Keratinocyte (primary cell): ENCODE data around the gene DIDO1.

ENCODE experiments used
- EZH2 ChIP-seq: IDR thresholded peaks from one replicate; pipeline ENCODE4 v1.6.1; 2012; ENCODE audit warnings: inconsistent platforms, mild to moderate bottlenecking, low read length, moderate library complexity
- TF ChIP-seq, protein P1 (sequence below), 3 experiments: IDR thresholded peaks in 1 of 3; conservative IDR thresholded peaks in 1 of 3; optimal IDR thresholded peaks in 1 of 3; 2 replicates in 2 of 3; 3 replicates in 1 of 3; pipeline versions ENCODE3 to v1.5.1; 2011; ENCODE audit warnings: low read length in 3 of 3, mild to moderate bottlenecking in 3 of 3, moderate library complexity in 2 of 3, control low read depth in 1 of 3, inconsistent platforms in 1 of 3; ENCODE audit not compliant: insufficient read depth in 2 of 3; ENCODE audit errors: extremely low read depth in 1 of 3

DNA sequence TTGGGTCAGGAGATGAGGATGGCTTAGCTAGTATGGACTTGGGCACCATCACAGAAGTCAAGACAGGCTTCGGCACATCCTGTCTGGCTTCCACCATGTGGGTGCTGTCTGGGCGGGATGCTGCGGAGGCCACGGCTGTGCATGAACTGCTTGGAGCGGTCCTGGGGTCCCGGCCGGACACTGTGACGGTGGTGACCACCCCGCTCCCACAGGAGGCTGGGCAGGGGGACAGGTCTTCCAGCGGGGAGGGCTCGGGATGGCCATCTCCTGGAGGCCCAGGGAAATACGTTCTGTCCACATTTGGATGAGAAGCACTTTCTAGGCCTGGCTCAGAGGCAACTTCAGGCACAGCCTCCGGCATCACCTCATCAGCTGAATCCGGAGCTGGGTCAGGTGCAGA, 32.6 kb downstream of the DIDO1 start:
- TF ChIP-seq, protein P1, sequence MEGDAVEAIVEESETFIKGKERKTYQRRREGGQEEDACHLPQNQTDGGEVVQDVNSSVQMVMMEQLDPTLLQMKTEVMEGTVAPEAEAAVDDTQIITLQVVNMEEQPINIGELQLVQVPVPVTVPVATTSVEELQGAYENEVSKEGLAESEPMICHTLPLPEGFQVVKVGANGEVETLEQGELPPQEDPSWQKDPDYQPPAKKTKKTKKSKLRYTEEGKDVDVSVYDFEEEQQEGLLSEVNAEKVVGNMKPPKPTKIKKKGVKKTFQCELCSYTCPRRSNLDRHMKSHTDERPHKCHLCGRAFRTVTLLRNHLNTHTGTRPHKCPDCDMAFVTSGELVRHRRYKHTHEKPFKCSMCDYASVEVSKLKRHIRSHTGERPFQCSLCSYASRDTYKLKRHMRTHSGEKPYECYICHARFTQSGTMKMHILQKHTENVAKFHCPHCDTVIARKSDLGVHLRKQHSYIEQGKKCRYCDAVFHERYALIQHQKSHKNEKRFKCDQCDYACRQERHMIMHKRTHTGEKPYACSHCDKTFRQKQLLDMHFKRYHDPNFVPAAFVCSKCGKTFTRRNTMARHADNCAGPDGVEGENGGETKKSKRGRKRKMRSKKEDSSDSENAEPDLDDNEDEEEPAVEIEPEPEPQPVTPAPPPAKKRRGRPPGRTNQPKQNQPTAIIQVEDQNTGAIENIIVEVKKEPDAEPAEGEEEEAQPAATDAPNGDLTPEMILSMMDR (optimal IDR thresholded peaks at IDR 0.05 in 1 of 3, IDR thresholded peaks at IDR 0.05 in 1 of 3, conservative IDR thresholded peaks at IDR 0.05 in 1 of 3; ENCODE audit: extremely low read depth in 1 of 3, insufficient read depth in 2 of 3, low read length in 3 of 3) = peak in 1 of 3 experiments; percentile 21
- TF ChIP-seq EZH2 = no peak
